OCI-LY7 (cell line): Measurements from ENCODE around the gene NPHP3. TPM values are rescaled to one million over a fixed set of nuclear protein-coding genes. Genes with fewer than 3 reads are reported as not detected.

Experiments used
- BruUV-seq: library from RNA; stranded (reverse); fragments of 400-500 nt; replicated peaks from 2 replicates; lab custom pipeline; 2021; lab: Mats Ljungman, UMichigan
- CTCF ChIA-PET: fragments of 300-600 bp; sonication (Branson Sonifier 250); formaldehyde crosslinking; loops from one replicate; lab custom pipeline; 2022; ENCODE audit warnings: antibody characterized with exemption; ENCODE audit not compliant: unreplicated experiment; lab: Charles Lee
- POLR2A ChIA-PET: fragments of 300-600 bp; sonication (Branson Sonifier 250); formaldehyde crosslinking; loops from one replicate; lab custom pipeline; 2022; ENCODE audit warnings: antibody characterized with exemption; lab: Charles Lee
- DNase-seq: peaks from one replicate; pipeline ENCODE4 v3.0.0-alpha.2; 2015; ENCODE audit warnings: low spot score
- H2AFZ ChIP-seq: fragments of 200-600 bp; sonication (generic), shearing (Covaris generic); 2 replicates; pipeline ENCODE4 v1.6.1; 2014; ENCODE audit warnings: mild to moderate bottlenecking, antibody characterized with exemption, low read length, moderate library complexity
- H3K27ac ChIP-seq: fragments of 200-600 bp; sonication (generic); 2 replicates; pipeline ENCODE4 v1.5.1; 2014; ENCODE audit warnings: mixed run types, low read depth, mild to moderate bottlenecking, moderate library complexity, low read length, inconsistent platforms; ENCODE audit not compliant: poor library complexity, severe bottlenecking
- H3K36me3 ChIP-seq: fragments of 200-600 bp; sonication (generic); 2 replicates; pipeline ENCODE4 v1.6.1; 2014; ENCODE audit warnings: mild to moderate bottlenecking, antibody characterized with exemption, low read length, moderate library complexity, mixed read lengths; ENCODE audit not compliant: insufficient read depth
- H3K4me1 ChIP-seq: fragments of 200-600 bp; sonication (generic); 2 replicates; pipeline ENCODE4 v1.5.1; 2014; ENCODE audit warnings: mild to moderate bottlenecking, low read length; ENCODE audit not compliant: insufficient read depth, poor library complexity, severe bottlenecking
- H3K4me2 ChIP-seq: fragments of 200-600 bp; sonication (generic); 2 replicates; pipeline ENCODE4 v1.6.1; 2014; ENCODE audit warnings: mild to moderate bottlenecking, low read length
- H3K4me3 ChIP-seq: fragments of 200-600 bp; sonication (generic); 2 replicates; pipeline ENCODE4 v1.5.1; 2014; ENCODE audit warnings: mild to moderate bottlenecking, low read depth, low read length; ENCODE audit not compliant: poor library complexity, severe bottlenecking
- H3K79me2 ChIP-seq: fragments of 200-600 bp; sonication (generic); 2 replicates; pipeline ENCODE4 v1.6.1; 2016; ENCODE audit warnings: low read depth, mild to moderate bottlenecking, low read length, moderate library complexity, mixed read lengths; ENCODE audit not compliant: insufficient read depth
- H3K9me2 ChIP-seq: fragments of 200-600 bp; sonication (generic); 2 replicates; pipeline ENCODE4 v1.6.1; 2016; ENCODE audit warnings: mild to moderate bottlenecking, low read length, mixed read lengths; ENCODE audit not compliant: insufficient read depth
- H3K9me3 ChIP-seq: fragments of 200-600 bp; sonication (generic); 2 replicates; pipeline ENCODE4 v1.6.1; 2014; ENCODE audit warnings: mild to moderate bottlenecking, mixed run types, low read length, mixed read lengths
- H4K20me1 ChIP-seq: fragments of 200-600 bp; sonication (generic); 2 replicates; pipeline ENCODE4 v1.6.1; 2014; ENCODE audit warnings: mild to moderate bottlenecking, antibody characterized with exemption, low read length, moderate library complexity, mixed read lengths; ENCODE audit not compliant: insufficient read depth
- CTCF ChIP-seq: fragments of 200-600 bp; sonication (generic); conservative IDR thresholded peaks from 2 replicates; pipeline ENCODE4 v1.5.1; 2014; ENCODE audit warnings: mild to moderate bottlenecking, antibody characterized with exemption, low read length, moderate library complexity, mixed read lengths
- EZH2phosphoT487 ChIP-seq: fragments of 200-600 bp; sonication (generic); IDR thresholded peaks from 2 replicates; pipeline ENCODE4 v1.6.1; 2018; ENCODE audit warnings: low read depth, borderline replicate concordance, mild to moderate bottlenecking, mixed run types, antibody characterized with exemption, low read length, moderate library complexity, mixed read lengths
- intact Hi-C: fragments of 100-400 bp; cut with micrococcal nuclease; formaldehyde crosslinking; loops from one replicate; pipeline ENCODE4 v1.10.0; 2022; ENCODE audit not compliant: unreplicated experiment
- total RNA-seq, 2 experiments: library from RNA; depleted of rRNA in 1 of 2; stranded (reverse); fragments of >200 nt in 1 of 2; shearing (Covaris generic) in 1 of 2; gene quantifications; 2 replicates each; pipeline ENCODE4 v1.2.3, GENCODE V29; 2014 to 2022

The NPHP3 gene
- total RNA-seq, 2 experiments from 2014 or later, result 8.5 to 10.6 TPM

GRCh38 chr3:132643366-132643765 is 78.8 kb downstream of the NPHP3 start:
- Histone ChIP-seq H3K36me3 (peaks cover 14% of the 10 kb centered on the region; the same call in 1 of the 2 replicates), H3K27ac (no peak overlapping the region), H3K4me1 (no peaks in the 10 kb centered on the region), H3K9me2 (no peaks in the 10 kb centered on the region), H2AFZ (no peak overlapping the region), H3K4me3 (no peak overlapping the region), H3K9me3 (no peaks in the 10 kb centered on the region), H3K4me2 (no peak overlapping the region), H3K79me2 (no peaks in the 10 kb centered on the region), H4K20me1 (0 out of 2 replicates have a peak, but pooled peaks cover 6% of the 10 kb centered on the region)
- TF ChIP-seq CTCF, result no peak
- no peak for TF ChIP-seq EZH2phosphoT487
- ChIA-PET POLR2A (interaction anchor here (0.6 to 1.9 kb wide), 5 partner anchors 17 to 435 kb away, joined by 3 to 5 read pairs (median 4); partner anchors contain the start of gene UBA5), CTCF (no interaction called here)
- intact Hi-C loops, result loop anchor here (10.0 kb wide), 1 partner anchor 289 kb away; no protein-coding TSS in a partner anchor
- BruUV-seq, result no TSS peak
- DNase-seq, result no peak

DNA sequence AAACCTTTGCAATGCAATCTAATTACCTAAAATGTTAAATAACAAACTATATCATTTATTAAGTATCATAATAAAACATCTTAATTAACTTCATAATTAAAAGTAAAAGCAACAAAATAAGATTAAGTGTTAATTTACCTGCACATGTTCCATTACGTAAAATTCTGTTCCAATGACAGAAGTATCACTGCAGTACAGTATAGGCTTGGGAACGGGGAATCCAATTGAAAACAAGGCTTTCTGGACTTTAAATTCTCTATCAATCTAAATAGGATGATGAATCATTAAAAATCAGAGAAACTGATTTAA is 79.7 kb downstream of the NPHP3 start:
- no TSS peak for BruUV-seq
- TF ChIP-seq CTCF (no peak; the same call in 1 of the 2 replicates), EZH2phosphoT487 (no peak)
- Histone ChIP-seq H3K4me3 (no peak overlapping the region), H3K4me1 (no peaks in the 10 kb centered on the region), H3K27ac (no peak overlapping the region), H2AFZ (no peak overlapping the region), H4K20me1 (0 out of 2 replicates have a peak, but pooled peaks cover 6% of the 10 kb centered on the region), H3K9me2 (no peaks in the 10 kb centered on the region), H3K9me3 (no peaks in the 10 kb centered on the region), H3K79me2 (no peaks in the 10 kb centered on the region), H3K4me2 (no peak overlapping the region), H3K36me3 (peaks cover 21% of the 10 kb centered on the region; the same call in 1 of the 2 replicates)
- ChIA-PET POLR2A (interaction anchor here (0.8 to 1.9 kb wide), 8 partner anchors 11 to 119 kb away, joined by 3 to 6 read pairs (median 4); no protein-coding TSS in a partner anchor), CTCF (no interaction called here)
- intact Hi-C loops, result loop anchor here (1.0 to 10.0 kb wide), 2 partner anchors 106 to 288 kb away; no protein-coding TSS in a partner anchor
- DNase-seq, result no peak
